HG02759 (cell line): ENCODE results near the gene SASH1.
A peak's percentile ranks its signal among the peaks of the same experiment; 100 is the strongest.
"Not testable (repeated sequence)": the region's sequence is repeated elsewhere in the genome, so short reads cannot be mapped to it uniquely, and the experiment has no call there.

Source experiments
- ATAC-seq: cut with Tn5 transposase; IDR thresholded peaks from one replicate; pipeline ENCODE4 v1.9.1; 2021; ENCODE audit warnings: mild to moderate bottlenecking, moderate library complexity; ENCODE audit not compliant: unreplicated experiment

SASH1 gene

GRCh38 chr6:148364056-148364824, 21.6 kb downstream of the SASH1 start:
- no peak for ATAC-seq

GRCh38 chr6:148365041-148365440, 22.4 kb downstream of the SASH1 start:
- no peak for ATAC-seq

DNA sequence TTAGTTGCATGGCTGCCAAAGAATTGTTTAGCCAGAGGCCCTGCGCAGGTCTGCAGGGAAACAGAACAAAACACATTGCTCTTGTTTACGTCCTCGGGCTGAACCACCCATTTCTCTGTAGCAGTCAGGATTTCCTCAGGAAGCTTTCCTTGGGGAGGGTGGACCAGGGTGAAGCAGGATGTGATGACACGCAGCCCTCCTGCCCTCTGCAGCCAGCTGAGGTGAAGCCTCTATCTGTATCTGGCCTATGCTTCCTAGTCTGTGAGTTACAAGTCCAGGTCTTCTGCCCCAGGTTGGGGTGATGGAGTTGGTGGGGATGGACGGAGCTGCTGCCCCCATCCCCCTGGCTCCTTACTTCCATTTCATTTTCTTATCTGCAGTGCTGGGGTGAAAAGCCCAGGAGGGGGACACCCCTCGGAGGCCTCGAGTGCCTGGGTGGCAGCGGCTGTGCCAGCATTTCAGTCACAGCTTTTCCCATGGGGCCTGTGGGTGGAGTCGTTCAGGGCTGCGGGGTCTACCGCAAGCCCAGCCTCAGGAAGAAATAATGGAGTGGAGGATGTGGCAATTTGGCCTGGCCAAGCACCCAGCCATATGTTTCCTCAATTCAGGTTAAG, 24.9 kb downstream of the SASH1 start:
- peak; percentile 64 for ATAC-seq

GRCh38 chr6:148370176-148370575, 27.5 kb downstream of the SASH1 start:
- no peak for ATAC-seq

DNA sequence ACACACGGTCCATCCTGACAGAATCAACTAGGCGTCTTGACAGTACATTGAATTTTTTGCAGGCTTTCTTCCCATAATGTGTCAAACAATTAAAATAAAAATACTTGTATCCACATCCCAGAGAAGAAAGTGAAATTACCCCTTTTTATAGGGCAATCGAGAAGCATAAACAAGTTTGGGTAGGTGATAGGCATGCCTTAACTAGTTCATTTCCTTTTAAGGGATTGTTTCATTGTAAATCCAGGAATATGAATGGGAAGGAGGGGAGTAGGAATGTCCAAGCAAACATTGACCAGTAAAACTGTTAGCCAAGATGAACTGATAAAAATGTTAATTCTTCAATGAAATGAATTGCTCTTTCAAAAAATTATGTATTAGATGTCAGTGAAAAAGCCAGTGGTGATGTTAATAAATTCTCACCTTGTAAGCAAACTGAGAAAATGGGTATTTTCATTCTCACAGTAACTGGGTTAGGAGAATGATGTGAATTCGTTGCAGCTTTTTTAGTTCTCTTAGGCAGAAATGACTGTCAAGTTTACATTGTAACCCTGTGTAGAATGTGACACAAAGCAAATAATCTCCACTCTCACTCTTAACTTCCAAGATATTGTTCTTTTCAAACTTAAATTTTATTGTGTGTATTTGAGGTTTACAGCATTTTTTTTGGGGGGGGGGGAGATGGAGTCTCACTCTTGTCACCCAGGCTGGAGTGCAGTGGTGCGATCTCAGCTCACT, 31.6 kb downstream of the SASH1 start:
- no peak for ATAC-seq

DNA sequence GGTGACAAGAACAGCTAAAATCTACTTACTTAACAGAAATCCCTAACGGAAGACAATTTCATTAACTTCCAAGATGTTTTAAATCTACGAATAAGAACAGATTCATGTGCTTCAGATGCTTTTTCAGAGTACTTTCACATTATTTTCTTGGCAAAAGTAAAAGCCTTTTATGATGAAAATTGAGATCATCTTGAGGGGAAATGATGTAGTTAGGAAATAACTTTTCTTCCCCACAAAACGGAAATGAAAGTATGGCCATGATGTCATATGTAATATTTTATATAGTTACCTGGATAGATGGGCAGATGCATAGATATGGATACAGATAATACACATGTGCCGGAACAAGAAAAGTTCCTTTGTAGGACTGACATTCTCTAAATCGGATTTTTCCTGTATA, 32.8 kb downstream of the SASH1 start:
- no peak for ATAC-seq

GRCh38 chr6:148379481-148379880, 36.8 kb downstream of the SASH1 start:
- ATAC-seq: no peak

DNA sequence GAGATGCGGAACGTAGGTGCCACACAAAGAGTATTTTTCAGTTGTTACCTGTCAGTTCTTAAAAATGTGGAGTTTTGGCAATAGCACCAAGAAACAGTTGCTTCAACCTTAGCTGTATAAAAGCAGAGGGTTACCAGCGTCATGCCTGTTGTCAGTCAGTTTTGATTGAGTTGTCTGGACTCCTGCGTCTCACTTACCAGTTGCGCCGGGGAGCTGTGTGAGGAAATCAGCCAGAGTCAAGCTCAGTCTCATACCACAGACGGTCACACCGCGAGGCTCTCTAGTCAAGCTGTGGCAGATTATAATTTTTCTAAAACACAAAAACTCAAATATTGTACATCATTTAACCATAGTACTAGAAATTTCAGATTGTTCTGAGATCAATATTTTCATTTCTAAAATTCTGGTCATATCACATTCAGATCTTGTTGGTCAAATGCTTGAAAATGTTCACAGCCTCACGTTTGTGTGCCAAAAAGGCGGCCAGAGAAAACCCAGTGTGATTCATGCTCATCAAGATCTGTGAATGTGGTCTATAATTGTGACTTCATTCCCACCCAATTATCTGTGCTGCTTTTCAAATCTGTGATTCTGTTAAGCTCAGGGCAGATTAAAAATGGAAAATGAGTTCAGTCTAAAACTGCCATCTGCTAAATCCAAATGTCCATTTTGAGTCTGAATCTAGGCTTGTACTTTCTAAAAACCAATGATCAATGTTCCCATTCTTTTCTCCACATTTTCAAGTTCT, 37.5 kb downstream of the SASH1 start:
- no peak for ATAC-seq

GRCh38 chr6:148382051-148382450, 39.4 kb downstream of the SASH1 start:
- not testable (repeated sequence) for ATAC-seq

- no peak for ATAC-seq
Observed at GRCh38 chr6:148382861-148383260, 40.2 kb downstream of the SASH1 start.

DNA sequence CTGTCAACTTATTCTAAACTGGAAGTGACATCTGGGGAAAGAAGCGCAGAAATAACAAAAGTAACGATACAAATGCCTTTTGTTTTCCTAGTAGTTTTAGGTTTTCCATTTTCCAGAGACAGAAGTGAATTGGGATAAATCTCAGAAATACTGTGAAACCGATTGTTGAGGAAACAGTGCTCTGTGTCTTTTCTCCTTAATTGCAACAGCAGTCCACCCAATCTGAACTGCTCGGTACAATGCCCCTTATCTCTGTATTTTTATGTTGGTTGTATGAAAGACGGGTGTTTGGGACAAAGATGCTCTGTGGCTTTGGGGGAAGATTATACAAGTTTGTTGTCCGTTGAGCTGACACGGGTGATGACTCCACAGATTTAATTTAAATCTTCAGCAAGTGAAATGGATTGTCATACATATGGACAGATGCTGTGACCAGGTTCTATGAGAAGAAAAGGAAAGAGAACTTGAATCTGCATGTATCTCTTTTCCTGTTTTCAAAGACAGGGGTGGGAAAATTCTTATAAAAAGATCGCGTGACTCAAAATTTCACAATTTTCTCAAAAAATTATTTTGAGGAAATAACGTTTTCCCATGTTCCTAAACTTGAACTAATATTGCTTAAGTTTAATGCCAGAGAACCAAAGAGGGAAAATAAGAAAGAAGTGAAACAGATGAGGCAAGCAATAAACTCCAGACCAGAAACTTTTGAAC, 41.2 kb downstream of the SASH1 start:
- no peak for ATAC-seq

GRCh38 chr6:148385379-148385778, 42.7 kb downstream of the SASH1 start:
- ATAC-seq: no peak

DNA sequence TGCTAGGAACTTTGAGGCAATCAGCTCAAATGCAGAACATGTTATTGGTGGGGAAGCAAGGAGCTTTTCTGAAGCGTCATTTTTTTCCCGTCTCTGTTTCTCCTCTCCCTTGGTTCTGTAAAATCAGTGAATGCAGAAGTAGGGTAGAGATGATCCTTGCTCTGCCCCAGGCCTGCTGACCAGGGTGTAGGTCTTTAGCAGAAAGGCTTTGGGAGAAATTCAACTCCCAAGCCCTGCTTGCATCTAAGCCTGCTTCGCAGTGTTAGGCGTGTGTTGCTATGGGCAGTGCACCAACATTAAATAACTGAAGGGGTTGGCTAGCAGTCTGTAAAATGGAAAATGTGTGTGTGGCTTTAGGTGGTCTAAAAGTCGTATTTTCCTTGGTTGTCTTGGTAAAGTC, 45.9 kb downstream of the SASH1 start:
- ATAC-seq: no peak

GRCh38 chr6:148389086-148389485, 46.4 kb downstream of the SASH1 start:
- ATAC-seq: no peak

DNA sequence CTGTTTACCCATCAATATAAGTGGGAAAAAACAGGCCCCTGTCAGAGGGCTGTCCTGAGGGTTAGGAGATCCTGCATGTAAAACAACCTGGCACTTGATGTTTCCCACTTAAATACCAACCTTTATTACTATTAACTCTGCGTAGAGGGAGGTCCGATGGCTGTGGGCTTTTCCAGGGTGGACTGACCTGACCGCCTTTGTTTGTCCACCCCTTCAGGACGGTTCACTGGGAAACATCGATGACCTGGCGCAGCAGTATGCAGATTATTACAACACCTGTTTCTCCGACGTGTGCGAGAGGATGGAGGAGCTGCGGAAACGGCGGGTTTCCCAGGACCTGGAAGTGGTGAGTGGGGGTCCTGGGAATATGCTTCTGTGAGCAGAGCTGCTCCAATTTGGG, 47.3 kb downstream of the SASH1 start:
- ATAC-seq: no peak

GRCh38 chr6:148392127-148392526, 49.5 kb downstream of the SASH1 start:
- not testable (repeated sequence) for ATAC-seq

DNA sequence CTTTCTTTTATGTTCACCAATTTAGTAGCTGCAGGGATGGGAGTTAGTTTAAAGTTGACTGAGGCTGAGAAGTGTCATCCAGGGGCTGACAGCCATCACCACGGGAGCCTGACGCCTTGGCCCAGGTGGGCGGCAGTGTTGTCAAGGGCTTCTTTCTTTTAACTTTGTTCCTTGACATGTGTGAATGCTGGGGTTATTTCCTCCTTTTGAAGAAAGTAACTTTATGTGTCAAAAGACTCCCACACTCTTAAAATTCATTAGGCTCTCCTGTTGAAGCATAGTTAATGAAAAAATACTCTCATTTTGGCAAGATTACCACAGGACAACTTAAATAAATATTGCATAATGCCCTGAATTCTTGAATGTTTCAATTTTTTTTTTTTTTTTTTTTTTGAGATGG, 50.0 kb downstream of the SASH1 start:
- no peak for ATAC-seq

- ATAC-seq: no peak
Observed at GRCh38 chr6:148395583-148396101, 53.0 kb downstream of the SASH1 start.

- ATAC-seq: no peak
Observed at GRCh38 chr6:148396411-148396810, 53.8 kb downstream of the SASH1 start.

DNA sequence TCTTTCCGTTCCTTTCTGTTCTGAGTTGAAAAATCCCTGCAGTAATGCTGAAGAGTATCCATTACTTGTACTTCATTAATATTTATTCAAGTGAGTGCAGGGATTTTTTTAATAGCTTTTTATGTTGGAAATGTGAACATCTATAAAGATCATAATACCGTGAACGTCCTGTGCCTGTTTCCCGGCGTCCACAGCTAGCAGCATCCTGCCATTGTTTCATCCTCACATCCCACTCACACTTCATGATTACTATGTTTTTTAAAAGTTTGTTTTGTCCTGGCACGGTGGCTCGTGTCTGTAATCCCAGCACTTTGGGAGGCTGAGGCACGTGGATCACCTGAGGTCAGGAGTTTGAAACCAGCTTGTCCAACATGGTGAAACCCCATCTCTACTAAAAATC, 54.3 kb downstream of the SASH1 start:
- ATAC-seq: no peak
